ENCODE measurements around the gene ZBTB20. TPM values are rescaled to one million over a fixed set of nuclear protein-coding genes. Genes with fewer than 3 reads are reported as not detected.
A peak's percentile ranks its signal among the peaks of the same experiment; 100 is the strongest.

The ZBTB20 gene
- total RNA-seq, 2 experiments from 2014 or later = 8.1 TPM

DNA sequence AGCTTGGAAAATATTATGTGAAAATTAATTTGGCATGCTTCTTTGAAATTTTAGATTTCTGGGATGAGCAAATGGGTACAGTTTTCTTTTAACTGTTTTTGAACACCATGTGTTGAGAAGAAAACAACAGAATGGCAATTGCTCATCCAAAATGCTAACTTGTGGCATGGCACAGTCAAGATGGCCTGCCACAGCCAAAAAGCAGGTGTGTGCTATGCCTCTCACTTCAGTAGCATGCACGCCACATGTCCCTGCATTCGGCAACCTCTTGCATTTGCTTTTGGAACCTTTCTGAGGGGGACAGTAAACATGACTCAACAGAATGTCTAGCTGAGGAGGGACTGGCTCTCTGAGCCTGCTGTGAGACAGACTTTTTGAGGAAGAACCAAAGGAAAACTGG lies 714.8 kb downstream of the ZBTB20 start:
- Mint-ChIP-seq H3K9me3 (ENCODE audit: insufficient read depth) (no peaks in the 10 kb centered on the region), H3K4me1 (ENCODE audit: low read depth) (no peaks in the 10 kb centered on the region), H3K4me3 (no peak overlapping the region), H3K27me3 (ENCODE audit: low read depth) (no peaks in the 10 kb centered on the region), H3K36me3 (ENCODE audit: low read depth) (no peaks in the 10 kb centered on the region), H3K27ac (no peak overlapping the region)
- CTCF ChIA-PET = interaction anchor here (1.1 to 3.6 kb wide), 4 partner anchors 12 to 277 kb away, joined by 3 to 18 read pairs (median 4); no protein-coding TSS in a partner anchor
- POLR2A ChIA-PET = no interaction called here
- no peak for ATAC-seq
- no peak for DNase-seq

DNA sequence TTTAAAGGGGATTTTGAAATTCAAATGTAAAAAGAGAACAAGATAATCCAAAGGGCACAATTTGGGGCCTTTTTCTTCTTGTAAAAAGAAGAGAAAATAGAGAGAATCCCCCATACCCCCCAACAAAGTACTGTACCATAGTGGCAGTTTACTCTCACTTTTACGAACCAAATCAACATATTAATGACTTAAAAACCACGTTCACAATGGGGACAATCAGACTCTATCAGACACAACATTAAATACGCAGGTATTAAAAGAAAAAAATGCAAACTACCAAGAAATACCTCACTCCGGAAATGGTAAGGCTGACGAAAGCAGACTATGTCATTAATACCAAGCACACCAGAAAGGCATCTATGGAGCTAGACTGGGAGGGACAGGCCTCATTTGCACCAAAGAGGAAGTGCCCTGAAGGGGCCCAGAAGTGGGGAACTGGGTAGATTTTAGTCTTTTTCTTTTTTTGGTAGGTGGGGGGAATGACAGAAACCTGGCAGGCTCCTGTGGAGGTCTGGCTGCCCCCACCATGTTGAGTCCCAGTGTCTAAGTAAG lies 719.0 kb downstream of the ZBTB20 start:
- CTCF ChIA-PET = no interaction called here
- H3K9me3 Mint-ChIP-seq (ENCODE audit: insufficient read depth) = no peaks in the 10 kb centered on the region

DNA sequence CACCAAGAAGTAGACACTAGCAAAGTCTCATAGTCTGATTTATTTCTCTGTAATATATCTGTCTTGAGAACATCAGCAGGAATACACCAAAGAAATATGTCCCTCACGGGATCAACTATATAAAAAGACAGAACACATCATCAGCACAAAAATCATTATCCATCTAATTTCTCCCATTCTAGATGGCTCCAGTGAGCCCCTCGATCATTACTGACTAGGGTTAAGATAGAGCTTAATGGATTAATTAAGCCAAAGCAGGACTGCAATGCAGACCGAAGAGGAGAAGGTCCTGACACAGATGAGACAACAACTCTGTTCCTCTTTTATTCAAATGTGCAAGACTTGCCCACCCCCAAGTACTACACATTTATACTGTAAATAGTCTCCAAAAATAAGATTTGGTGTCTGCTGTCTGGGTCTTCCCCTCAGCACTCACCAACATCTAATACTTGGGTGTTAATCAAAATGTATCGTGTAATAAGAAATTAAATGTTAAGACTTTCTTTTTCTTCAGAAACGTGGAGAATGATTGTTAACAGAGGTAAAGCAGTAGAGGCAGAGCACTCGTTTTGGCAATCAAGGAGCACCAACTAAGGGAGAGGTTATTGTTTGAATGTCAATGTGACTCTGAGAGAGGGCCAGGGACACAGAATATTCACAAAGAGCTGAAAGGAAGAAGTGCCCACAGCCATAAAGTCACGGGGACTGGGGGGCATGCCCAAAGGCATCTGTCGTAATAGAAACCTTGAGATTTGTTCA lies 719.6 kb downstream of the ZBTB20 start:
- ChIA-PET POLR2A (no interaction called here), CTCF (no interaction called here)
- no peak overlapping the region for H3K27ac Mint-ChIP-seq
- no peaks in the 10 kb centered on the region for H3K36me3 Mint-ChIP-seq (ENCODE audit: low read depth)
- H3K27me3 Mint-ChIP-seq (ENCODE audit: low read depth) = no peaks in the 10 kb centered on the region
- H3K4me3 Mint-ChIP-seq = no peak overlapping the region
- H3K9me3 Mint-ChIP-seq (ENCODE audit: insufficient read depth) = no peaks in the 10 kb centered on the region
- no peak for DNase-seq
- H3K4me1 Mint-ChIP-seq (ENCODE audit: low read depth) = no peaks in the 10 kb centered on the region
- no peak for ATAC-seq

More for the DNA sequence above, 719.0 kb downstream of the ZBTB20 start:
- Mint-ChIP-seq H3K4me1 (ENCODE audit: low read depth) (no peaks in the 10 kb centered on the region), H3K4me3 (no peak overlapping the region), H3K27ac (no peak overlapping the region), H3K36me3 (ENCODE audit: low read depth) (no peaks in the 10 kb centered on the region), H3K27me3 (ENCODE audit: low read depth) (no peaks in the 10 kb centered on the region)
- DNase-seq (no peak), ATAC-seq (no peak)
- POLR2A ChIA-PET = no interaction called here

DNA sequence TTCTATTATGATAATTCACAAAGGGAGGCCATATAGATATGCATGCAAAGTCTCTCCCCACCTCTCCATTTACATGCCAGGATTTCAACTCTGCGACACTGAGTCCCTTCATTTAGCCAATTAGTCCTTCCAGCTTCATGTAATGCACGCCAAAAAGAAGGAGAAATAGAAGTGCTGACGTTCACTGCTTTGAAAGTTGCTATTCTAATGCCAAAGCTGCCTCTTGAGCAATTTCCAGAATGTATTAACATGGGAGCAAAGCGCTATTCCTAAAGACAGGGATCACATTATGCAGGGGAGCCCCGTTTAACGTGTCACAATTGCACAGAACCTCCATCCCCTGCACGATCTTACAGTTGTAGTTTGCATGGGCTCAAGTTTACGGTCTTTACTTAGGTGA lies 722.8 kb downstream of the ZBTB20 start:
- no peaks in the 10 kb centered on the region for H3K27me3 Mint-ChIP-seq (ENCODE audit: low read depth)
- no peak overlapping the region for H3K27ac Mint-ChIP-seq
- no peaks in the 10 kb centered on the region for H3K9me3 Mint-ChIP-seq (ENCODE audit: insufficient read depth)
- DNase-seq (no peak), ATAC-seq (no peak)
- H3K4me3 Mint-ChIP-seq = no peak overlapping the region
- ChIA-PET CTCF (no interaction called here), POLR2A (no interaction called here)
- no peaks in the 10 kb centered on the region for H3K4me1 Mint-ChIP-seq (ENCODE audit: low read depth)
- H3K36me3 Mint-ChIP-seq (ENCODE audit: low read depth) = no peaks in the 10 kb centered on the region

DNA sequence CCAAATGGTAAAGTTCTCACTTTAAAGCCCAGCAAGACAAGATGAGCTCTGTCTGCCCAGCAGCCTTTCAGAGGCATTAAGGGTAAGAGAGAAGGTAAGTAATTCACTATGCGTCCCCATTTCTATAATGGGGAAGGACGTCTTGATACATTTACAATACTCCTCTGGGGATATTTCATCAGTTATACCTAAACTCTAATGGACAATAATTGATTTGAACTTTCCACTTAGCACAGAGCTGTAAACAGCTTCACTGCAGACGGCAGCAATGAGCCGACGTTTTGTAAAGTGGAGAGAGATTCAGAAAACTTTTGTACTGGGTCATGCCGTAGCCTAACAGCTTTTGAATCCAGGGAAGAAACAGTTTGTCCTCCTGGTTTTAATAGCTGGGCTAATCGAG lies 725.9 kb downstream of the ZBTB20 start:
- H3K4me3 Mint-ChIP-seq = no peak overlapping the region
- H3K4me1 Mint-ChIP-seq (ENCODE audit: low read depth) = peaks cover 6% of the 10 kb centered on the region
- no peaks in the 10 kb centered on the region for H3K27me3 Mint-ChIP-seq (ENCODE audit: low read depth)
- H3K36me3 Mint-ChIP-seq (ENCODE audit: low read depth) = no peaks in the 10 kb centered on the region
- no peak for ATAC-seq
- H3K9me3 Mint-ChIP-seq (ENCODE audit: insufficient read depth) = no peaks in the 10 kb centered on the region
- ChIA-PET CTCF (interaction anchor here (0.7 to 11.6 kb wide), 7 partner anchors 34 to 270 kb away, joined by 3 to 252 read pairs (median 10); no protein-coding TSS in a partner anchor), POLR2A (no interaction called here)
- H3K27ac Mint-ChIP-seq = no peak overlapping the region
- no peak for DNase-seq

DNA sequence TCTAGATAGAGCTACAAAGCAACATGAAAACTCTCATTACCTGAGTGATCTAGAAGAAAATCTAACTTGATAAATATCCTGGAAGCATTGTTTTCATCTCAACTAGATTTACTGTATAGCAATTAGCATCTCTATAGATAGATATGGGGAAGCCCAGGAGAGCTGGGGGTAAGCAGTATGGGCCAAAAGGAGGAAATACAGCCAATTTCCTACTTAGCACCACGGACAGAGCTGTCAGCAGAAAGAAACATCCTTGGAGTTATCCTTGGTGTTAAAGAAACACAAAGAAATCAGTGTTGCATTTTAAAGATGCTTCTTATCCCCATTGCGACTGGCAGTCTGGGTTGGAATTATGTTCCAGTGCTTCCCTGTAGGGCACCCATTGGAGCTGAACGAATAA lies 727.0 kb downstream of the ZBTB20 start:
- no peaks in the 10 kb centered on the region for H3K27me3 Mint-ChIP-seq (ENCODE audit: low read depth)
- no peaks in the 10 kb centered on the region for H3K36me3 Mint-ChIP-seq (ENCODE audit: low read depth)
- ChIA-PET POLR2A (no interaction called here), CTCF (interaction anchor here (0.8 to 11.6 kb wide), 10 partner anchors 10 to 276 kb away, joined by 3 to 252 read pairs (median 8); no protein-coding TSS in a partner anchor)
- DNase-seq = no peak
- H3K27ac Mint-ChIP-seq = no peak overlapping the region
- no peaks in the 10 kb centered on the region for H3K9me3 Mint-ChIP-seq (ENCODE audit: insufficient read depth)
- H3K4me1 Mint-ChIP-seq (ENCODE audit: low read depth) = peaks cover 6% of the 10 kb centered on the region
- H3K4me3 Mint-ChIP-seq = no peak overlapping the region
- no peak for ATAC-seq

DNA sequence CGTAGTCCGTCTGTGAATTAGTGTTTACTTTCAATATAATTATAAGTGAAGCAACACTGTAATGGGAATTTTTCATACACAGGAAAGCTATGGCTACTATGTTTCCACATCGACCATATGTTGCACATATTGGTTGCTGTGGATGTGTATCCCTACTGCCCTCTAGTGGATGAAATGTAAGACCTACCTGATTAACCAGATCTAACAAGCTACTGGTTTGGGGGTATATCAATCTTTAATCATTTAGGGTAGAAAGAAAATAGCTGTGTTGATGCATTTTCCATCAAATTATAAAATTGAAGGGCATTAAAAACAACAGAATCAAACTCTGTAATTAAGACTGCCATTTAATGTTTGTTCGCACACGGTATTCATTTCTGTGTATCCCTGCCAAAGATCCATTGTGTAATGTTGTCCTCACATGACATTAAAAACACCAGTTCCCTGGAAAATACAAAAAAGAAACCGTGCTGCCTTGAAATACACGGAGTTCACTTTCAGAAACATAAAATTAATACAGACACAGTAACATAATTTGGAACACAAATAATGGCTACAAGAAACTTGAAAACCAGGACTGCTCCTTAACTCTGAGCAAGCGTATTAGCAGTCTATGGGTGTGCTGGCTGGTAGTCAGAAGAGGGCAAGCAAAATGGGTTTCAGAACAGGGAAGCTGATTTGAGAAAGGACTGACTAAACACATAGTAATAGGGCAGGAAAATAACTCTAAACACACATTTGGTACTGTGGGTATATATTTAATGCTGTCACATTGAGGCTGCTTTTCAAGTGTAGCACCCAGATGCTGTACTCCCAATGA lies 728.2 kb downstream of the ZBTB20 start:
- ChIA-PET POLR2A (interaction anchor here (0.7 to 1.0 kb wide), 2 partner anchors 128 to 204 kb away, joined by 3 to 4 read pairs; no protein-coding TSS in a partner anchor), CTCF (interaction anchor here (0.5 to 11.6 kb wide), 51 partner anchors 10 to 1341 kb away, joined by 3 to 252 read pairs (median 4); partner anchors contain the start of gene TIGIT)
- Mint-ChIP-seq H3K4me3 (no peak overlapping the region), H3K9me3 (ENCODE audit: insufficient read depth) (no peaks in the 10 kb centered on the region), H3K36me3 (ENCODE audit: low read depth) (no peaks in the 10 kb centered on the region), H3K4me1 (ENCODE audit: low read depth) (peaks cover 6% of the 10 kb centered on the region), H3K27me3 (ENCODE audit: low read depth) (no peaks in the 10 kb centered on the region), H3K27ac (no peak overlapping the region)
- ATAC-seq (peak; percentile 86), DNase-seq (peak; percentile 28)

DNA sequence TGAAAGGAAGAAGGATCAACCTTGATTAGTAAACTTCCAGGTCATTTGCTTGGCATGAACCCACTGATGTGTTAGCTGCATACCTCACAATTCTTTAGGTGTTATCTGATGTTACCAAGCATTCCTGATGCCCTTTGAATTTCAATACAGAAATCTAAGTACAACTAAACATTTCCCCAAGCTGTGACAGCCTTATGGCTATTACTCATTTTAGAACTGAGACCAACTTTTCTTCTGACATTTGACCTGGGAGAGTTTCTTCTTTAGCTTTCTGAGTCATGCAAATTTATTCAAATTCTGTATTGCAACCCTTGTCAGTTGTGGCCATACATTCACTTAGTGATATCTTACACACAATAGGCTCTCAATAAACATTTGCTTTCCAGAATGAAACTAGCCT lies 729.0 kb downstream of the ZBTB20 start:
- peaks cover 6% of the 10 kb centered on the region for H3K4me1 Mint-ChIP-seq (ENCODE audit: low read depth)
- ChIA-PET POLR2A (interaction anchor here (1.0 kb wide), 1 partner anchor 127 kb away, joined by 4 read pairs; no protein-coding TSS in a partner anchor), CTCF (interaction anchor here (0.5 to 11.6 kb wide), 40 partner anchors 9 to 574 kb away, joined by 3 to 252 read pairs (median 5); partner anchors contain the start of gene TIGIT)
- ATAC-seq (no peak), DNase-seq (no peak)
- H3K4me3 Mint-ChIP-seq = no peak overlapping the region
- no peak overlapping the region for H3K27ac Mint-ChIP-seq
- no peaks in the 10 kb centered on the region for H3K9me3 Mint-ChIP-seq (ENCODE audit: insufficient read depth)
- H3K36me3 Mint-ChIP-seq (ENCODE audit: low read depth) = no peaks in the 10 kb centered on the region
- H3K27me3 Mint-ChIP-seq (ENCODE audit: low read depth) = no peaks in the 10 kb centered on the region

DNA sequence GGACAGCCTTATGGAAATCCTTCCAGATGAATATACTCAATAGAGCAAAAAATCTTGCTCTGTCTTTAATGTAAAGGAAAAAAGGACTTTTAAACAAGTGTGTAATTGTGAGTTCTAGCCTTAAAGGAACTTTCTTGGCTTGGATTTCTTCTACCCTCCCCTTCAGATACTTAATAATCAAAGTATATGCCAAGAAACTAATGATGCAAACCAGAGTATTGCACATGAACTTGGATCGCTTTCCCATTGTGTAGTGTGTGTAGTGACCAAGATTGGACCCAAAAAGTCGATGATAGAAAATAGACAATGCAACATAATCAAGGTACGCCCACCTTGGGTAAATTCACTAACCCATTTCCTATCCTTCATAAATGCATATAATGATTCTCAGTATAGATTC lies 729.4 kb downstream of the ZBTB20 start:
- Mint-ChIP-seq H3K27ac (no peak overlapping the region), H3K4me1 (ENCODE audit: low read depth) (peaks cover 6% of the 10 kb centered on the region), H3K36me3 (ENCODE audit: low read depth) (no peaks in the 10 kb centered on the region), H3K4me3 (no peak overlapping the region), H3K27me3 (ENCODE audit: low read depth) (no peaks in the 10 kb centered on the region), H3K9me3 (ENCODE audit: insufficient read depth) (no peaks in the 10 kb centered on the region)
- CTCF ChIA-PET = interaction anchor here (1.0 to 11.6 kb wide), 23 partner anchors 9 to 573 kb away, joined by 3 to 252 read pairs (median 11); partner anchors contain the start of gene TIGIT
- ATAC-seq = no peak
- DNase-seq = no peak
- POLR2A ChIA-PET = interaction anchor here (1.0 kb wide), 1 partner anchor 127 kb away, joined by 4 read pairs; no protein-coding TSS in a partner anchor

DNA sequence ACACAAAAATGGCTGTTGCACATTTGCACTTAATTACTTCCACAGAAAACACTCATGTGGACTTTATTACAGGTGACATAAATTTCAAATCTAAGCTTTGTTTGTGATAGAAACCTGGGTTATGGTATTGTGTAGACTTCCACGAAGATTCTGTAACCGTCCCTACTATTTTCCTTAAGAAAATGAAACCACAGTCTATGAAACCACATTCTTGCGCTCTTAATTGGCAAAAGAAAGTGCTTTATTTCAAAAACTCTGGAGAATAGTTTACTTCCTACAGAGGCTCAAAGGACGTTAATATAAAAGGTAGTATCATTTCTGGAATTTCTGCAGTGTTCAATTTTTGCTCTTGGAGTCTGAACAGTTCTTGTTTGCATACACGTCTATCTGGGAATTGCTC lies 729.8 kb downstream of the ZBTB20 start:
- Mint-ChIP-seq H3K27me3 (ENCODE audit: low read depth) (no peaks in the 10 kb centered on the region), H3K27ac (no peak overlapping the region), H3K4me3 (no peak overlapping the region), H3K4me1 (ENCODE audit: low read depth) (peaks cover 8% of the 10 kb centered on the region), H3K9me3 (ENCODE audit: insufficient read depth) (no peaks in the 10 kb centered on the region), H3K36me3 (ENCODE audit: low read depth) (no peaks in the 10 kb centered on the region)
- CTCF ChIA-PET = interaction anchor here (1.8 to 11.6 kb wide), 6 partner anchors 14 to 262 kb away, joined by 9 to 252 read pairs (median 28); partner anchors contain the start of gene TIGIT
- no peak for ATAC-seq
- POLR2A ChIA-PET = no interaction called here
- no peak for DNase-seq

DNA sequence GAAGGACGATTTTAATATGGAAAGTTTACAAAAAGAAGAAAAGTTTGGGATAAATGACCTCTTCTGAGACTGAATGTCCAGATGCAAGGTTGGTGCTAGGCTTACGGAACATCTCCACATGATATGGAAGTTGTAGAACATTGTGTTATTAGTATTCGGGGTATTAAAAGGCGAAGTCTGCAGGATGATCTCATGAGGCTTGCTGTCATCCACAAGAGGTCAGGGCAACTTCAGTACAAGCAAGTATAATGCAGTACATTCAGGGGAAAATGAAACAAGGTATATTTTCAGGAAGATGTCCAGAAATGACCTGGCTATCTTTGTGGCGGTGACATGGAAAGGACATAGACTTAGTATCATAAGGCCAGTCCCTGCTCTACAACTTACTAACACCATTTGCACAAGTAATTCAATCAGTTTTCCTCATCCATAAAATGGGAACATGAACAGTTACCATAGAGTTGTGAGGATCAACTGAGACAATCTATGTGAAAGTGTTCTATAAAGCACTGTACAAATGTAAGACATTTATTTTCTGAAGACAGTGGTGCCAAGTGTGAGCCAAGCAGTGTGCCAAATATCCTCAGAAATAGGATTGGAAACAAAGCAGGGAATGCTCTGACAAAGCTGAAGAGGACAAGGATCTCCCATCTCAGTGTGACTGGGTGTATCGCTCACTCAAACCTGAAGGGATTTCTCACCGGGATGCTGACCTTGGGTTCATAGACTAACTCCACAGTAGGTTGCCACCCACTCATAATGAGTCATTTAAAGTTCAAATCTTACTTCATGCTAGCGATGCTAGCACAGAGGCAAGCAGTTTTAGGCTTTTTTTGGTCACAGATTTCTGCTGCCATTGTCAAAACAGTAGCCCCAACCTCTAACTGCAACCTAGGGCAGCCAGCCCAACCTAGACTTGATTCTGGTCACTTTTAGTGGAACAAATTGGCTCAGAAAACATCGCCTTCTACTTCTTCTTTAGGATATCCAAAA lies 735.0 kb downstream of the ZBTB20 start:
- H3K4me3 Mint-ChIP-seq = no peak overlapping the region
- ATAC-seq = no peak
- peaks cover 2% of the 10 kb centered on the region for H3K4me1 Mint-ChIP-seq (ENCODE audit: low read depth)
- H3K36me3 Mint-ChIP-seq (ENCODE audit: low read depth) = no peaks in the 10 kb centered on the region
- POLR2A ChIA-PET = no interaction called here
- no peak for DNase-seq
- H3K9me3 Mint-ChIP-seq (ENCODE audit: insufficient read depth) = no peaks in the 10 kb centered on the region
- CTCF ChIA-PET = interaction anchor here (1.0 to 11.6 kb wide), 3 partner anchors 25 to 258 kb away, joined by 3 to 252 read pairs (median 4); no protein-coding TSS in a partner anchor
- H3K27ac Mint-ChIP-seq = no peak overlapping the region
- no peaks in the 10 kb centered on the region for H3K27me3 Mint-ChIP-seq (ENCODE audit: low read depth)
